Measurements from ENCODE around the gene IFITM2. TPM values are rescaled to one million over a fixed set of nuclear protein-coding genes. Genes with fewer than 3 reads are reported as not detected.

The IFITM2 gene
- polyA plus RNA-seq, 4 donors: 21.7 to 490 (median 51.9) TPM

DNA sequence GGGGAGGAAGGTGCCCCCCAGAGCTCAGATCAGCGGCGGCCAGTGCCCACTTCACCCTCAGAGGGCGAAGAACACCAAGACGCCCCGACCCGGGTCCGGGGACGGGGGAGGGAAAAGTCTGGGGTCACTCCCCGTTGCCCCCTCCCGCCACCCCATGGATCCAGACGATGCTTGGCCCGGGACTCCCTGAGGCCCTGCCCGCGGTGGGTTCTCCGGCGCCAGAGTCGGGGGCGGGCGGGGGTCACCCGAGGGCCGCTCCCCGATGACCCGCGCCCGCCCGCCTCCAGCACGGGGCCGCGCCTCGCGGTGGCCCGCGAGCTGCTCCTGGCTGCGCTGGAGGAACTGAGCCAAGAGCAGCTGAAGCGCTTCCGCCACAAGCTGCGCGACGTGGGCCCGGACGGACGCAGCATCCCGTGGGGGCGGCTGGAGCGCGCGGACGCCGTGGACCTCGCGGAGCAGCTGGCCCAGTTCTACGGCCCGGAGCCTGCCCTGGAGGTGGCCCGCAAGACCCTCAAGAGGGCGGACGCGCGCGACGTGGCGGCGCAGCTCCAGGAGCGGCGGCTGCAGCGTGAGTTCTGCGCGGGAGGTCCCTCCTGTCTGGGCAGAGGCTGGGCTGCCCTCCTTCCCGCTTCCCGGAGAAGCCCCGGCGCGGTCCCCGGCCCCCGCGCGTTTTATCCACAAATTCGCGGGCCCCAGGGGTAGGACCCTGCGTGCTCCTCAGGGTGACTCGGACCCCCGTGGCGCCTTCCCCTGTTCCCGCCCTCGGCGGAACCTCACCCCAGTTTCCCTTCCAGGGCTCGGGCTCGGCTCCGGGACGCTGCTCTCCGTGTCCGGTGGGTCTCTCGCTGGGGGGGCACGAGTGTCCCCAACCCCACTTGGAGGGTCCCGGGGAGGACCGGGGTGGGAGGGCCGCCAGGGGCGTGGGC, 28.3 kb upstream of the IFITM2 start:
- peaks cover 0 to 37% (median 1%) of the 10 kb centered on the region in 3 donors for H3K4me1 ChIP-seq (ENCODE audit: control insufficient read depth in 3 of 3, insufficient read depth in 2 of 3, low read depth in 1 of 3, low read length in 2 of 3)
- peaks cover 0 to 25% (median 14%) of the 10 kb centered on the region in 3 donors for H3K27me3 ChIP-seq (ENCODE audit: control insufficient read depth in 3 of 3, insufficient read depth in 3 of 3, low read length in 3 of 3)
- peaks cover 0 to 39% (median 19%) of the 10 kb centered on the region in 3 donors for H3K36me3 ChIP-seq (ENCODE audit: control insufficient read depth in 3 of 3, insufficient read depth in 2 of 3, low read depth in 1 of 3, low read length in 3 of 3)
- DNase-seq (peak; percentile 29 to 62), FAIRE-seq (no peak)
- peak overlapping the region; percentile 28 to 91 (median 64) for H3K4me3 ChIP-seq (ENCODE audit: low read depth in 1 of 3, low read length in 3 of 3)
- no peaks in the 10 kb centered on the region for H3K9me3 ChIP-seq (ENCODE audit: control insufficient read depth in 2 of 2, insufficient read depth in 1 of 2, low read depth in 1 of 2, low read length in 1 of 2)
- WGBS, 3 donors: 3 to 12% (median 8%) methylated on average over 62 to 97 of the region's 97 CpGs
- peak overlapping the region; percentile 94 to 97 (median 96) for H3K27ac ChIP-seq (ENCODE audit: low read depth in 1 of 3, low read length in 2 of 3)

DNA sequence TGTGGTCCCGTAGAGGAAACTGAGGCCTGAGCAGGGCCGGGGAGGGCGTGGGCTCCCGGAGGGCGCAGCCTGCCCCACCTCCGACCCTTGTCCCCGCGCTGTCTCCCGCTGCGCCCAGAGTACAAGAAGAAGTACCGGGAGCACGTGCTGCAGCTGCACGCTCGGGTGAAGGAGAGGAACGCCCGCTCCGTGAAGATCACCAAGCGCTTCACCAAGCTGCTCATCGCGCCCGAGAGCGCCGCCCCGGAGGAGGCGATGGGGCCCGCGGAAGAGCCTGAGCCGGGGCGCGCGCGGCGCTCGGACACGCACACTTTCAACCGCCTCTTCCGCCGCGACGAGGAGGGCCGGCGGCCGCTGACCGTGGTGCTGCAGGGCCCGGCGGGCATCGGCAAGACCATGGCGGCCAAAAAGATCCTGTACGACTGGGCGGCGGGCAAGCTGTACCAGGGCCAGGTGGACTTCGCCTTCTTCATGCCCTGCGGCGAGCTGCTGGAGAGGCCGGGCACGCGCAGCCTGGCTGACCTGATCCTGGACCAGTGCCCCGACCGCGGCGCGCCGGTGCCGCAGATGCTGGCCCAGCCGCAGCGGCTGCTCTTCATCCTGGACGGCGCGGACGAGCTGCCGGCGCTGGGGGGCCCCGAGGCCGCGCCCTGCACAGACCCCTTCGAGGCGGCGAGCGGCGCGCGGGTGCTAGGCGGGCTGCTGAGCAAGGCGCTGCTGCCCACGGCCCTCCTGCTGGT, 27.5 kb upstream of the IFITM2 start:
- Histone ChIP-seq H3K4me1 (ENCODE audit: control insufficient read depth in 3 of 3, insufficient read depth in 2 of 3, low read depth in 1 of 3, low read length in 2 of 3) (peaks cover 0 to 37% (median 1%) of the 10 kb centered on the region in 3 donors), H3K36me3 (ENCODE audit: control insufficient read depth in 3 of 3, insufficient read depth in 2 of 3, low read depth in 1 of 3, low read length in 3 of 3) (peaks cover 3 to 46% (median 19%) of the 10 kb centered on the region in 3 donors), H3K9me3 (ENCODE audit: control insufficient read depth in 2 of 2, insufficient read depth in 1 of 2, low read depth in 1 of 2, low read length in 1 of 2) (no peaks in the 10 kb centered on the region), H3K27me3 (ENCODE audit: control insufficient read depth in 3 of 3, insufficient read depth in 3 of 3, low read length in 3 of 3) (peaks cover 0 to 25% (median 14%) of the 10 kb centered on the region in 3 donors), H3K27ac (ENCODE audit: low read depth in 1 of 3, low read length in 2 of 3) (peak overlapping the region; percentile 94 to 97 (median 96)), H3K4me3 (ENCODE audit: low read depth in 1 of 3, low read length in 3 of 3) (peak overlapping the region; percentile 28 to 91 (median 64))
- FAIRE-seq (no peak), DNase-seq (peak; percentile 88)
- WGBS, 3 donors: 0 to 3% (median 1%) methylated on average over 37 to 85 of the region's 85 CpGs

DNA sequence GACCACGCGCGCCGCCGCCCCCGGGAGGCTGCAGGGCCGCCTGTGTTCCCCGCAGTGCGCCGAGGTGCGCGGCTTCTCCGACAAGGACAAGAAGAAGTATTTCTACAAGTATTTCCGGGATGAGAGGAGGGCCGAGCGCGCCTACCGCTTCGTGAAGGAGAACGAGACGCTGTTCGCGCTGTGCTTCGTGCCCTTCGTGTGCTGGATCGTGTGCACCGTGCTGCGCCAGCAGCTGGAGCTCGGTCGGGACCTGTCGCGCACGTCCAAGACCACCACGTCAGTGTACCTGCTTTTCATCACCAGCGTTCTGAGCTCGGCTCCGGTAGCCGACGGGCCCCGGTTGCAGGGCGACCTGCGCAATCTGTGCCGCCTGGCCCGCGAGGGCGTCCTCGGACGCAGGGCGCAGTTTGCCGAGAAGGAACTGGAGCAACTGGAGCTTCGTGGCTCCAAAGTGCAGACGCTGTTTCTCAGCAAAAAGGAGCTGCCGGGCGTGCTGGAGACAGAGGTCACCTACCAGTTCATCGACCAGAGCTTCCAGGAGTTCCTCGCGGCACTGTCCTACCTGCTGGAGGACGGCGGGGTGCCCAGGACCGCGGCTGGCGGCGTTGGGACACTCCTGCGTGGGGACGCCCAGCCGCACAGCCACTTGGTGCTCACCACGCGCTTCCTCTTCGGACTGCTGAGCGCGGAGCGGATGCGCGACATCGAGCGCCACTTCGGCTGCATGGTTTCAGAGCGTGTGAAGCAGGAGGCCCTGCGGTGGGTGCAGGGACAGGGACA, 26.7 kb upstream of the IFITM2 start:
- 2 to 7% (median 5%) methylated on average over 69 to 79 of the region's 79 CpGs for whole genome bisulfite sequencing, 3 donors
- H3K4me1 ChIP-seq (ENCODE audit: control insufficient read depth in 3 of 3, insufficient read depth in 2 of 3, low read depth in 1 of 3, low read length in 2 of 3): peaks cover 0 to 37% (median 1%) of the 10 kb centered on the region in 3 donors
- FAIRE-seq (no peak), DNase-seq (peak; percentile 36 to 64)
- peak overlapping the region; percentile 27 to 91 (median 51) for H3K4me3 ChIP-seq (ENCODE audit: low read depth in 1 of 3, low read length in 3 of 3)
- H3K27ac ChIP-seq (ENCODE audit: low read depth in 1 of 3, low read length in 2 of 3): peak overlapping the region; percentile 17 to 97 (median 94)
- H3K9me3 ChIP-seq (ENCODE audit: control insufficient read depth in 2 of 2, insufficient read depth in 1 of 2, low read depth in 1 of 2, low read length in 1 of 2): no peaks in the 10 kb centered on the region
- peaks cover 3 to 53% (median 23%) of the 10 kb centered on the region in 3 donors for H3K36me3 ChIP-seq (ENCODE audit: control insufficient read depth in 3 of 3, insufficient read depth in 2 of 3, low read depth in 1 of 3, low read length in 3 of 3)
- H3K27me3 ChIP-seq (ENCODE audit: control insufficient read depth in 3 of 3, insufficient read depth in 3 of 3, low read length in 3 of 3): peaks cover 0 to 25% (median 14%) of the 10 kb centered on the region in 3 donors

DNA sequence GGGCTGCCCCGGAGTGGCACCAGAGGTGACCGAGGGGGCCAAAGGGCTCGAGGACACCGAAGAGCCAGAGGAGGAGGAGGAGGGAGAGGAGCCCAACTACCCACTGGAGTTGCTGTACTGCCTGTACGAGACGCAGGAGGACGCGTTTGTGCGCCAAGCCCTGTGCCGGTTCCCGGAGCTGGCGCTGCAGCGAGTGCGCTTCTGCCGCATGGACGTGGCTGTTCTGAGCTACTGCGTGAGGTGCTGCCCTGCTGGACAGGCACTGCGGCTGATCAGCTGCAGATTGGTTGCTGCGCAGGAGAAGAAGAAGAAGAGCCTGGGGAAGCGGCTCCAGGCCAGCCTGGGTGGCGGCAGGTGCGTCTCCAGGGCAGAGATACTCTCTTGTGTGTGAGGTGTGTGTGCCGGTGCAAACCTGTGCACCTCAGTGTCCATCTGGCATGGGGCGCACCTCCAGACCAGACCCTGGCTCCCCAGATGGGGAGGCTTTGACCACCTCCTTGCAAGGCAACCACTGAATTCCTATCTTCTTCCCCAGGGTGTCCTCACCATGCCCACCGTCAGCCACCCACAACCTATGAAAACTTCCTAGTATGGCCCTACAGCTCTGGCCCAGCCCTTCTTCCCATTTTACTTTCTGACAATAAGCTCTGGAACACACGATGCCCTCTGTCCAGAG, 26.0 kb upstream of the IFITM2 start:
- FAIRE-seq (no peak), DNase-seq (peak in 1 of 2 donors; percentile 5)
- peak overlapping the region; percentile 27 to 91 (median 51) for H3K4me3 ChIP-seq (ENCODE audit: low read depth in 1 of 3, low read length in 3 of 3)
- peak overlapping the region in 2 of 3 donors; percentile 94 to 97 for H3K27ac ChIP-seq (ENCODE audit: low read depth in 1 of 3, low read length in 2 of 3)
- peaks cover 3 to 58% (median 23%) of the 10 kb centered on the region in 3 donors for H3K36me3 ChIP-seq (ENCODE audit: control insufficient read depth in 3 of 3, insufficient read depth in 2 of 3, low read depth in 1 of 3, low read length in 3 of 3)
- no peaks in the 10 kb centered on the region for H3K9me3 ChIP-seq (ENCODE audit: control insufficient read depth in 2 of 2, insufficient read depth in 1 of 2, low read depth in 1 of 2, low read length in 1 of 2)
- H3K4me1 ChIP-seq (ENCODE audit: control insufficient read depth in 3 of 3, insufficient read depth in 2 of 3, low read depth in 1 of 3, low read length in 2 of 3): peaks cover 0 to 37% (median 1%) of the 10 kb centered on the region in 3 donors
- WGBS, 3 donors: 12 to 24% (median 12%) methylated on average over 25 to 26 of the region's 26 CpGs
- peaks cover 0 to 25% (median 14%) of the 10 kb centered on the region in 3 donors for H3K27me3 ChIP-seq (ENCODE audit: control insufficient read depth in 3 of 3, insufficient read depth in 3 of 3, low read length in 3 of 3)

DNA sequence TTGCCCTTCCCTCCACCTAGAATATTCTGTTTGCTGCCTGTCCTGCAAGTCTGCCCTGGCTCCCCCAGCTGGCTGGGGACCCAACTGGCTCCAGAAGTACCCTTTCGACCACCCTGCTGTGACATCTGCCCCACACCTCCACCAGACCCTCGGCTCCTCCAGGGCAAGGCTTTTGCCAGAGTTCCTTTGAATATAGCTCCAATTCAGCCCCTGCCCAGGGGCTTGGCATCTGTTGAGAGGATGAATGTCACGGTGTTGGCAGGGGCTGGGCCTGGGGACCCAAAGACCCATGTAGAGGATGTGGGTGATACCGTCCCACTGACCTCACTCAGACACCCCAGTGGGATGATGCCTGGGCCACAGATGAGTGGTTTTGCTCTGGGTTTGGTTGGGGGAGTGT, 25.4 kb upstream of the IFITM2 start:
- WGBS, 3 donors: 8 to 40% (median 33%) methylated on average over 4 of the region's 4 CpGs
- peak in 1 of 2 donors; percentile 5 for DNase-seq
- Histone ChIP-seq H3K36me3 (ENCODE audit: control insufficient read depth in 3 of 3, insufficient read depth in 2 of 3, low read depth in 1 of 3, low read length in 3 of 3) (peaks cover 3 to 58% (median 23%) of the 10 kb centered on the region in 3 donors), H3K27ac (ENCODE audit: low read depth in 1 of 3, low read length in 2 of 3) (peak overlapping the region in 2 of 3 donors; percentile 94 to 97), H3K4me3 (ENCODE audit: low read depth in 1 of 3, low read length in 3 of 3) (peak overlapping the region in 2 of 3 donors; percentile 51 to 91), H3K9me3 (ENCODE audit: control insufficient read depth in 2 of 2, insufficient read depth in 1 of 2, low read depth in 1 of 2, low read length in 1 of 2) (no peaks in the 10 kb centered on the region), H3K27me3 (ENCODE audit: control insufficient read depth in 3 of 3, insufficient read depth in 3 of 3, low read length in 3 of 3) (peaks cover 0 to 25% (median 14%) of the 10 kb centered on the region in 3 donors), H3K4me1 (ENCODE audit: control insufficient read depth in 3 of 3, insufficient read depth in 2 of 3, low read depth in 1 of 3, low read length in 2 of 3) (peaks cover 0 to 40% (median 1%) of the 10 kb centered on the region in 3 donors)
- no peak for FAIRE-seq

DNA sequence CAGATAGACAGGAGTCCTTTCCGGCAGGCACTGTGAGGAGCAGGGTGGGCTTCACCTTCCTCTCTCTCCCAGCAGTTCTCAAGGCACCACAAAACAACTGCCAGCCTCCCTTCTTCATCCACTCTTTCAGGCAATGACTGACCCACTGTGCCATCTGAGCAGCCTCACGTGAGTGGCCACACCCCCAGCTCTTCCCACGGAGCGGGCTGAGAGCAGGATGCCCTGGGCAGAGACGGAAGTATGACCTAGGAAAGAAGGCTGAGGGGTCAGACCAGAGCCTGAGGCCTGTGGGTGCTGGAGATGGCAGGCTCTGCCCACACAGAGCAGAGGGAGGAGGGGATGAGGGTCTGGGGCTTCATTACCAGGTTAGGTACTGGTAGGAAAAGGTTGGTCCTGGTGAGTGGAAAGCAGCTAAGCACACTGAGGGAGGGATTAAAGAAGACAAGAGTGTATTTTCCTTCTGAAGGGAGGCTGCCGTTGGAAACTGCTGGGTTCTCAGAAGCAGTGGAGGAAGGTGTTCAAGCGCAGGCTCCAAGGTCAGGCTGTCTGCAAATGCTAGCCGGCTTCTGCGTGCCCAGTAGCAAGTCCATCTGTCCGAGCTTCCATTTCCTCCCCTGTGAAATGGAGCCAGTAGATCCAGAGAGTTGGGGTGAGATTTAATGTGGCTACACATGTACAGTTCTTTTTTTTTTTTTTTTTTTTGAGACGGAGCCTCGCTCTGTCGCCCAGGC, 24.8 kb upstream of the IFITM2 start:
- peak overlapping the region; percentile 30 to 97 (median 34) for H3K27ac ChIP-seq (ENCODE audit: low read depth in 1 of 3, low read length in 2 of 3)
- no peaks in the 10 kb centered on the region for H3K9me3 ChIP-seq (ENCODE audit: control insufficient read depth in 2 of 2, insufficient read depth in 1 of 2, low read depth in 1 of 2, low read length in 1 of 2)
- peak in 1 of 2 donors; percentile 69 for DNase-seq
- WGBS, 3 donors: 17 to 50% (median 33%) methylated on average over 10 to 12 of the region's 13 CpGs
- H3K27me3 ChIP-seq (ENCODE audit: control insufficient read depth in 3 of 3, insufficient read depth in 3 of 3, low read length in 3 of 3): peaks cover 0 to 27% (median 14%) of the 10 kb centered on the region in 3 donors
- H3K4me1 ChIP-seq (ENCODE audit: control insufficient read depth in 3 of 3, insufficient read depth in 2 of 3, low read depth in 1 of 3, low read length in 2 of 3): peaks cover 0 to 36% (median 1%) of the 10 kb centered on the region in 3 donors
- FAIRE-seq: no peak
- peak overlapping the region in 2 of 3 donors; percentile 51 to 91 for H3K4me3 ChIP-seq (ENCODE audit: low read depth in 1 of 3, low read length in 3 of 3)
- peaks cover 3 to 58% (median 23%) of the 10 kb centered on the region in 3 donors for H3K36me3 ChIP-seq (ENCODE audit: control insufficient read depth in 3 of 3, insufficient read depth in 2 of 3, low read depth in 1 of 3, low read length in 3 of 3)

All from small intestine (tissue), 7 donors.